HCT116 (cell line): Measurements from ENCODE around the gene MTUS2. TPM values are rescaled to one million over a fixed set of nuclear protein-coding genes. Genes with fewer than 3 reads are reported as not detected.

Experiments used
- ATAC-seq: fragments of 200-7000 bp; cut with Tn5 transposase; 2 replicates; pipeline ENCODE4 v1.9.1; 2020; ENCODE audit warnings: mild to moderate bottlenecking, moderate library complexity
- BruUV-seq: library from RNA; stranded (reverse); fragments of 400-500 nt; replicated peaks from 2 replicates; lab custom pipeline; 2021; lab: Mats Ljungman, UMichigan
- CTCF ChIA-PET: fragments of 300-600 bp; sonication (Branson Sonifier 250); formaldehyde crosslinking; loops from one replicate; lab custom pipeline; 2021; ENCODE audit warnings: antibody characterized with exemption; lab: Charles Lee
- POLR2A ChIA-PET: fragments of 300-600, 350-600 bp; sonication (Branson Sonifier 250); formaldehyde crosslinking; loops from one replicate; lab custom pipeline; 2021; ENCODE audit warnings: antibody characterized with exemption; lab: Charles Lee
- RAD21 ChIA-PET, 2 experiments: fragments of 300-600 bp; sonication (Branson Sonifier 250); formaldehyde crosslinking; loops; one replicate each; lab custom pipeline; 2023; ENCODE audit warnings: low total read pairs in 2 of 2; ENCODE audit not compliant: uncharacterized antibody in 2 of 2, unreplicated experiment in 2 of 2, low non-redundant PET in 1 of 2; lab: Charles Lee
- DNase-seq: peaks from one replicate; pipeline ENCODE4 v3.0.0-alpha.2; 2010; ENCODE audit warnings: low read depth, low spot score
- H2AFZ ChIP-seq: fragments of 200-600 bp; shearing (Covaris generic), sonication (generic); 2 replicates; pipeline ENCODE4 v1.6.1; 2017; ENCODE audit warnings: low read depth, mixed run types, mixed read lengths, antibody characterized with exemption, low read length; ENCODE audit not compliant: poor library complexity, severe bottlenecking
- H3K27ac ChIP-seq: 2 replicates; pipeline ENCODE4 v1.5.1; 2012; ENCODE audit warnings: low read depth, low read length
- H3K27me3 ChIP-seq: fragments of 200-600 bp; sonication (generic); 2 replicates; pipeline ENCODE4 v1.6.1; 2016; ENCODE audit warnings: mixed run types, low read length, mixed read lengths; ENCODE audit not compliant: insufficient read depth
- H3K36me3 ChIP-seq, 2 experiments: fragments of 200-500 bp in 1 of 2; fragments of 200-600 bp in 1 of 2; sonication (Bioruptor generic) in 1 of 2; sonication (generic) in 1 of 2; 2 replicates each; pipeline versions ENCODE4 v1.5.1 to v1.6.1; 2014 to 2016; ENCODE audit warnings: low read length in 2 of 2, inconsistent platforms in 1 of 2, mixed read lengths in 1 of 2, mixed run types in 1 of 2; ENCODE audit not compliant: insufficient read depth in 2 of 2, control insufficient read depth in 1 of 2
- H3K4me1 ChIP-seq, 2 experiments: fragments of 200-600 bp in 1 of 2; sonication (generic) in 1 of 2; 2 replicates each; pipeline versions ENCODE4 v1.5.1 to v1.6.1; 2012 to 2017; ENCODE audit warnings: low read length in 2 of 2, inconsistent platforms in 1 of 2, mild to moderate bottlenecking in 1 of 2, mixed read lengths in 1 of 2, mixed run types in 1 of 2, moderate library complexity in 1 of 2; ENCODE audit not compliant: insufficient read depth in 2 of 2, control insufficient read depth in 1 of 2
- H3K4me2 ChIP-seq: fragments of 200-600 bp; sonication (generic); 2 replicates; pipeline ENCODE4 v1.6.1; 2017; ENCODE audit warnings: mixed run types, low read length, mixed read lengths
- H3K4me3 ChIP-seq, 2 experiments: fragments of 200-600 bp in 1 of 2; sonication (generic) in 1 of 2; replicated peaks in 1 of 2; 2 replicates each; pipeline ENCODE4 v1.5.1; 2011 to 2016; ENCODE audit warnings: low read length in 2 of 2, control low read depth in 1 of 2, low read depth in 1 of 2, mild to moderate bottlenecking in 1 of 2, mixed read lengths in 1 of 2, mixed run types in 1 of 2
- H3K79me2 ChIP-seq: fragments of 200-600 bp; sonication (generic); 2 replicates; pipeline ENCODE4 v1.6.1; 2017; ENCODE audit warnings: mild to moderate bottlenecking, mixed run types, low read length, moderate library complexity, mixed read lengths; ENCODE audit not compliant: insufficient read depth
- H3K9ac ChIP-seq: fragments of 200-600 bp; sonication (generic); 2 replicates; pipeline ENCODE4 v1.6.1; 2016; ENCODE audit warnings: low read length, mixed read lengths
- H3K9me2 ChIP-seq: fragments of 200-600 bp; sonication (generic), shearing (Covaris generic); 2 replicates; pipeline ENCODE4 v1.6.1; 2017; ENCODE audit warnings: mixed run types, mild to moderate bottlenecking, moderate library complexity; ENCODE audit not compliant: insufficient read depth
- H3K9me3 ChIP-seq, 2 experiments: fragments of 200-500 bp in 1 of 2; fragments of 200-600 bp in 1 of 2; sonication (Bioruptor generic) in 1 of 2; sonication (generic) in 1 of 2; 2 replicates each; pipeline ENCODE4 v1.6.1; 2014 to 2017; ENCODE audit warnings: low read length in 2 of 2, mixed read lengths in 2 of 2, inconsistent platforms in 1 of 2, low read depth in 1 of 2, mild to moderate bottlenecking in 1 of 2, mixed run types in 1 of 2, moderate library complexity in 1 of 2; ENCODE audit not compliant: control insufficient read depth in 1 of 2, insufficient read depth in 1 of 2
- H4K20me1 ChIP-seq: fragments of 200-600 bp; sonication (generic), shearing (Covaris generic); 2 replicates; pipeline ENCODE4 v1.6.1; 2017; ENCODE audit warnings: mixed run types, mild to moderate bottlenecking, moderate library complexity; ENCODE audit not compliant: insufficient read depth
- CBX3 ChIP-seq: IDR thresholded peaks from 2 replicates; pipeline ENCODE4 v1.6.1; 2012; ENCODE audit warnings: low read depth
- CEBPB ChIP-seq: IDR thresholded peaks from 2 replicates; pipeline ENCODE4 v1.6.1; 2012; ENCODE audit warnings: low read depth
- EZH2phosphoT487 ChIP-seq: fragments of 200-600 bp; IDR thresholded peaks from 2 replicates; pipeline ENCODE4 v1.6.1; 2018; ENCODE audit warnings: antibody characterized with exemption, borderline replicate concordance
- POLR2AphosphoS5 ChIP-seq: IDR thresholded peaks from 2 replicates; pipeline ENCODE4 v1.6.1; 2011; ENCODE audit warnings: mild to moderate bottlenecking, low read depth, low read length, moderate library complexity
- RAD21 ChIP-seq: IDR thresholded peaks from 2 replicates; pipeline ENCODE4 v1.6.1; 2012; ENCODE audit warnings: low read depth, mild to moderate bottlenecking
- ZFX ChIP-seq: fragments of 450-650 bp; IDR thresholded peaks from 2 replicates; pipeline ENCODE4 v1.6.1; 2017
- ZNF274 ChIP-seq: fragments of 200-500 bp; sonication (Bioruptor generic); IDR thresholded peaks from 2 replicates; pipeline ENCODE4 v1.6.1; 2014; ENCODE audit warnings: mild to moderate bottlenecking, low read depth, low read length, inconsistent platforms
- intact Hi-C: fragments of 100-400 bp; cut with micrococcal nuclease; formaldehyde crosslinking; loops from 2 replicates; pipeline ENCODE4 v1.10.0; 2022
- total RNA-seq: library from RNA; stranded (reverse); gene quantifications from one replicate; pipeline ENCODE4 v1.2.1, GENCODE V29; 2021; ENCODE audit not compliant: unreplicated experiment
- TF ChIP-seq, protein P1 (sequence below): IDR thresholded peaks from 2 replicates; pipeline ENCODE4 v1.6.1; 2011; ENCODE audit warnings: mild to moderate bottlenecking, low read length, moderate library complexity; ENCODE audit not compliant: insufficient replicate concordance; ENCODE audit errors: extremely low read depth

MTUS2 gene
- total RNA-seq, 1 experiment from 2014 or later = 0.02 TPM

DNA sequence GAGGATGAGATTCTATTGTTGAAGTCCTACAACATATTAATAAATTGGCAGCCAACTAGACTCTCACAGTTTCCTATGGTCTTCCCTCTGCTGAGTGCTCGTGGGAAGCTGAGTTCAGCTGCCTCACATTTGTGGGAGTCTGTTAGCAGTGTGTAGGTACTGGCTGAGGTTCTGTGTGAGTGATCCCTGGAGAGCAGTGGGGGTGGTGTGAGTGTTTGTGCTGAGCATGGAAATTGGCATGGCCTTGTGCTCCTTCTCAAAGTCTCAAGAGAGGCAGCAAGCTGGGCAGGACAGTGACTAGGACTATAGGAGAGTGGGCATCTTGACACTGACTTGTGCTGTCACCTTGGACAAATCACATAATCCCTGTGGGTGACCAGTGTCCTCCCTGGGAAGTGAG lies 298.3 kb downstream of the MTUS2 start:
- Histone ChIP-seq H3K79me2 (no peaks in the 10 kb centered on the region), H3K4me3 (no peak overlapping the region), H3K4me2 (no peak overlapping the region), H3K4me1 (no peaks in the 10 kb centered on the region), H2AFZ (no peak overlapping the region), H3K27ac (no peak overlapping the region), H3K36me3 (no peaks in the 10 kb centered on the region), H3K27me3 (peaks cover 17% of the 10 kb centered on the region), H3K9me3 (no peaks in the 10 kb centered on the region), H3K9me2 (no peaks in the 10 kb centered on the region), H4K20me1 (no peaks in the 10 kb centered on the region), H3K9ac (no peak overlapping the region)
- DNase-seq (no peak), ATAC-seq (no peak)
- ChIA-PET CTCF (interaction anchor here (1.4 kb wide), 1 partner anchor 13 kb away, joined by 3 read pairs; no protein-coding TSS in a partner anchor), POLR2A (no interaction called here), RAD21 (no interaction called here)
- TF ChIP-seq POLR2AphosphoS5 (no peak), ZFX (no peak), CBX3 (no peak)
- intact Hi-C loops = no loop called here
- no TSS peak for BruUV-seq

DNA sequence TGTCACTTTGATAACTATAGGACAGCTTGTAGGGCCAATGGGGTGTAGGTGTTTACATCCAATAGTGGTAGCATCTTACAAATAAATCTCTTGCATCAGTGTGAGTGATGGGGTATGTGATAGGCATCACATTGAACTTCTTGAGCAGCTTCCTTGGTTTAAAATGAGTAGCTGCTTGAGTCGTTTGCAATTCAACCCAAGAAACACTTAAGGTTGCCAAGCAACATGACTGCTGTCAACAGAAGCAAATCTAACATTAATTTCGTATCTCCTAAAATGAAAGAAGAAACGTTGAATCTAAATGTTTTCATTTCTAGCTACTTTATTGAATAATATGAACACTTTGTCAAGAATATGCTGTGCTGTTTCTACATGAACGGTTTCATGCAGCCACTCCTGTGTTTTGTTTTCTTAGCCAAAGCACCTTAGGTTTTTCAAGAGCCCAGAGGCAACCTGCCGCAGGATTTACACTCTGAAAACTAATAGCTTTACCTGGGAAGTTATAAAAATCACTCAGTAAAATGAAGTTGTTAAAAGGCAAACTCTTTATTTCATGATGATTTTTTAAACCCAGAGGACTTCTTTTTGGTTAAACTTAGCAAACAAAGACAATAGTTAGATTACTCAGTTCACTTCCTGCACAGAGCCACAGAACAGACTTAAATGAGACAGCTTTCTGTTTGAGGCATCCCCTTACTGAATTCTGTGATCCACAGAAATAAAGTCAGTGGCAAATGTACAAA lies 305.2 kb downstream of the MTUS2 start:
- Histone ChIP-seq H2AFZ (no peak overlapping the region), H3K4me2 (no peak overlapping the region), H3K27me3 (peaks cover 20% of the 10 kb centered on the region), H3K4me1 (no peaks in the 10 kb centered on the region), H3K79me2 (no peaks in the 10 kb centered on the region), H3K27ac (no peak overlapping the region), H3K4me3 (no peak overlapping the region), H3K9ac (no peak overlapping the region), H4K20me1 (no peaks in the 10 kb centered on the region; the same call in 1 of the 2 replicates), H3K9me2 (no peaks in the 10 kb centered on the region), H3K9me3 (no peaks in the 10 kb centered on the region), H3K36me3 (no peaks in the 10 kb centered on the region)
- ChIA-PET POLR2A (no interaction called here), RAD21 (no interaction called here), CTCF (no interaction called here)
- DNase-seq = no peak
- BruUV-seq = no TSS peak
- TF ChIP-seq RAD21 (no peak), EZH2phosphoT487 (no peak), CEBPB (no peak), POLR2AphosphoS5 (no peak), ZNF274 (no peak)
- TF ChIP-seq, protein P1, sequence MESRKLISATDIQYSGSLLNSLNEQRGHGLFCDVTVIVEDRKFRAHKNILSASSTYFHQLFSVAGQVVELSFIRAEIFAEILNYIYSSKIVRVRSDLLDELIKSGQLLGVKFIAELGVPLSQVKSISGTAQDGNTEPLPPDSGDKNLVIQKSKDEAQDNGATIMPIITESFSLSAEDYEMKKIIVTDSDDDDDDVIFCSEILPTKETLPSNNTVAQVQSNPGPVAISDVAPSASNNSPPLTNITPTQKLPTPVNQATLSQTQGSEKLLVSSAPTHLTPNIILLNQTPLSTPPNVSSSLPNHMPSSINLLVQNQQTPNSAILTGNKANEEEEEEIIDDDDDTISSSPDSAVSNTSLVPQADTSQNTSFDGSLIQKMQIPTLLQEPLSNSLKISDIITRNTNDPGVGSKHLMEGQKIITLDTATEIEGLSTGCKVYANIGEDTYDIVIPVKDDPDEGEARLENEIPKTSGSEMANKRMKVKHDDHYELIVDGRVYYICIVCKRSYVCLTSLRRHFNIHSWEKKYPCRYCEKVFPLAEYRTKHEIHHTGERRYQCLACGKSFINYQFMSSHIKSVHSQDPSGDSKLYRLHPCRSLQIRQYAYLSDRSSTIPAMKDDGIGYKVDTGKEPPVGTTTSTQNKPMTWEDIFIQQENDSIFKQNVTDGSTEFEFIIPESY = no peak
- no peak for ATAC-seq
- intact Hi-C loops = no loop called here
